GM19035 (cell line): Measurements from ENCODE around the gene NQO2.
"Not testable (repeated sequence)": the region's sequence is repeated elsewhere in the genome, so short reads cannot be mapped to it uniquely, and the experiment has no call there.

Source experiments
- ATAC-seq: cut with Tn5 transposase; IDR thresholded peaks from one replicate; pipeline ENCODE4 v1.9.1; 2021; ENCODE audit not compliant: unreplicated experiment

NQO2 gene

DNA sequence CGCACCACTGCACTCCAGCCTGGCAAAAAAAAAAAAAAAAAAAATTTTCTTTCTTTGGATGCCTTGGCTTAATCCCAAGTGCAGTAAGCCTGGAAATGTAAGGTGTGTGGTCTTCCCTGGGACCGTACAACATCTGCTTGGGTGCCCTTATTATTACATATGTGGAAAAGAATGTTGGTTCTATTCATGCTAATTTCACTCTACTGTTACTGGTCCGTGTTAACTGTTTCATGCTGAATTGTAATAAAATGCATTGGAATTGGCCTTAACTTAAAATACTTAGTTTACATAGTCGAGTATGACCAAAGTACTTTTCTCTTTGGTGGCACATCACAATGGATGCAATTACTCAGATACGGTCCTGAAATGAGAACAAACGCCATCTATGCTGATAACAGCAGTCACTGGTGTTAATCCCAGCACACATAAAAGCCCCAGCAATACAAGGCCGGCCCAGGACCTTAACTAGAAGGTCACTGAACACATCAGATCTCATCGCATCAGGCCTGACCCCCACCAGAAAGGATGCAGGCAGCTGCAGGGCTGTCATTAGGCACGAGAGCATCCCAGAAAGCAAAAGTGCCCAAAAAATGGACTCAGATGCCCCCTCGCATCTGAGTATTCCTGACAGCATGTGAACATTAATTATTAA lies 29.5 kb upstream of the NQO2 start:
- no peak for ATAC-seq

DNA sequence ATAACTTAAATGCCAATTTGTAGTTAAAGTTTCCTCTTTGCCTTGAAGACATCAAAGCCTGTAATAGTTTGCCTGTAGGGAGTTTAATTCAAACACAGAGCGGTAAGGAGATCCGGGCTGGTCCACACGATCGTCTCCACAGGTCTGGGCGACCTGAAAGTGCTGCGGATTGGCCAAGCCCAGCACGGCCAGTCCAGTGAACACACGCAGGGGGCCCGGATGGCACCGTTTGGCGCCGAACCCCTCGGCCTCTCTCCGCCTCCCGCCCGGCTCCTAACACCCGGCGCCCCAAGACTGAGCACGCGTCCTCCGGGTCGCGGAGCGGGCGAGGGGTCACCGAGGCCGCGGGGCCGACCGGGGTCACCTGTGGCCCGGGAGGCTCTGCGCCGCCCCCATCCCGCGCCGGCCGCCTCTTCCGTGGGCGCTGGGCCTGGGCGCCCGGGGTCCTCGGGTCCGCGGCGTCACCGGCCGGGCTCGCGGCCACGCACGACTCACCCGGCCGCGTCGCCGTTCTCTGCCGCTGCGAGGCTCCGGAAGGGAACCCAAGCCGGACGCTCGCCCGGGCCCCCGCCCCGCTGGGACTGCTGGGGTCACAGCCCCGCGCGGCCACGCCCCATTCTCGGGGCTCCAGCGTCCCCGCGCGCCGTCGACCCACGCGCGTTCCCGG lies 28.8 kb upstream of the NQO2 start:
- peak; percentile 68 for ATAC-seq

DNA sequence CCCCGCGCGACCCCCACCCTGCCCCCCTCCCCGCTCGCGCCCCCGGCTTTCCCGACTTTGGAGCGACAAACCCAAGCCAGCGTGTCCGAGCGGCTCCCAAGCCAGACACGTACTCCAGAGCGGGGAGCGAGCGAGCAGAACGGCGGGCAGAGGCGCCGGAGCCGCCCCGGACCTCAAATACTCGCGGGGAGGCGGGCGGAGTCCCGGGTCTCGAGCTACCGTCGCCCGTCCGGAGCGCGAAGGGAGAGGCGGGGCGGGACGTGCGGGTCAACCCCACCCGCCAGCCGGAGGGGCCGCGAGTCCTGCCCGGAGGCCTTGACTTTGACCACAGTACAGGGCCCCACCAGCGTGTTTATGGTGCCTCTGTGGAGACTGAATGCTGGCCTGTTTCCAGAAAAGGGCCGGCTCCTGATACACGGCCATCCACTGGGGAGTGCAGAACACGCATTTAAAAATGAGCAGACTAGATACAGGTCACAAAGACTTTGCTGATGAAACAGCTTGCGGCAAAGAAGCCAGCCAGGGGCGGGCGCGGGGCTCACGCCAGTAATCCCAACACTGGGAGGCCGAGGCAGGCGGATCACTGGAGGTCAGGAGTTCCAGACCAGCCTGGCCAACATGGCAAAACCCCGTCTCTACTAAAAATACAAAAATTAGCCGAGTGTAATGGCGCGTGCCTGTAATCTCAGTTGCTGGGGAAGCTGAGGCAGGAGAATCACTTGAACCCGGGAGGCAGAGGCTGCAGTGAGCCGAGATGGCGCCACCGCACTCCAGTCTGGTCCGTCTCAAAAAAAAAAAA lies 28.1 kb upstream of the NQO2 start, which contains the start of gene SERPINB6:
TSS of gene SERPINB6 (minus strand) at position 148 of the 799 bp plus-strand sequence. CDS start 12,235 bp downstream, outside the sequence.
- peak; percentile 41 for ATAC-seq

DNA sequence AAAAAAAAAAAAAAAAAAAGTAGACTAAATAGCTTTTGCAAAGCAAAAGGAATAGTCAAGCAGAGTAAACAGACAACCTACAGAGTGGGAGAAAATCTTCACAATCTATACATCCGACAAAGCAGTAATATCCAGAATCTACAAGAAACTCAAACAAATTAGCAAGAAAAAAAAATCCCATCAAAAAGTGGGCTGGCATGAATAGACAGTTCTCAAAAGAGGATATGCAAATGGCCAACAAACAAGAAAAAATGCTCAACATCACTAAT lies 27.5 kb upstream of the NQO2 start:
- not testable (repeated sequence) for ATAC-seq

DNA sequence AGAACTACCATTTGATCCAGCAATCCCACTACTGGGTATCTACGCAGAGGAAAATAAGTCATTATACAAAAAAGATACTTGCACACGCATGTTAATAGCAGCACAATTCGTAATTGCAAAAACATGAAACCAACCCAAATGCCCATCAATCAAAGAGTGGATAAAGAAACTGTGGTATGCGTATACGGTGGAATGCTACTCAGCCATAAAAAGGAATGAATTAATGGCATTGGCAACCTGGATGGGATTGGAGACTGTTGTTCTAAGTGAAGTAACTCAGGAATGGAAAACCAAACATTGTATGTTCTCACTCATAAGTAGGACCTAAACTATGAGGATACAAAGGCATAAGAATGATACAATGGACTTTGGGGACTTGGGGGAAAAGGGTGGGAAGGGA lies 27.0 kb upstream of the NQO2 start:
- ATAC-seq = not testable (repeated sequence)

DNA sequence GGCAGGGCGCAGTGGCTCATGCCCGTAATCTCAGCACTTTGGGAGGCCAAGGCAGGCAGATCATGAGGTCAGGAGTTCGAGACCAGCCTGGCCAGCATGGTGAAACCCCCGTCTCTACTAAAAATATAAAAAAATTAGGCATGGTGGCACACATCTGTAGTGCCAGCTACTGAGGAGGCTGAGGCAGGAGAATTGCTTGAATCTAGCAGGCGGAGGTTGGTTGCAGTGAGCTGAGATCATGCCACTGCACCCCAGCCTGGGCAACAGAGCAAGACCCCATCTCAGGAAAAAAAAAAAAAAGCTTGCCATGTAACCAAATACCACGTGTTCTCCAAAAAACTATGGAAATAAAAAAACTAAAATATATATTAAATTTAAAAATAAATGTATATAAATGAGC lies 26.5 kb upstream of the NQO2 start:
- not testable (repeated sequence) for ATAC-seq

DNA sequence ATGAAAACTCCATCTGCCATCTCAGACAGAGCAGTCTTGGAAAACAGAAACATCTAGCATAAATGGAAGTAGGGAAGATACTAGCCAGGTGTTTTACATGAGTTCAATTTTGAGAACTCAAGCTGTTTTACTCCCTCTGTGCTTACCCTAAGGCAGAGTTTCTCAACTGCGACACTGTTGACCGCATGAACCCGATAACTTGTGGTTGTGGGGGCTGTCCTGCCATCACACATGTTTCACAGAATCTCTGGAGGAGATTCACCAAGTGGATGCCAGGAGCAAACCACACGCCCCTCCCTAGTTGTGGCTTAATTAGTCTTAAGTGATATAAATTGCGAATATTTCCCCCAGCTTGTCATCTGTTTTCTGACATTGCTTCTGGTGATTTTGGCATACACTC lies 26.0 kb upstream of the NQO2 start:
- no peak for ATAC-seq

DNA sequence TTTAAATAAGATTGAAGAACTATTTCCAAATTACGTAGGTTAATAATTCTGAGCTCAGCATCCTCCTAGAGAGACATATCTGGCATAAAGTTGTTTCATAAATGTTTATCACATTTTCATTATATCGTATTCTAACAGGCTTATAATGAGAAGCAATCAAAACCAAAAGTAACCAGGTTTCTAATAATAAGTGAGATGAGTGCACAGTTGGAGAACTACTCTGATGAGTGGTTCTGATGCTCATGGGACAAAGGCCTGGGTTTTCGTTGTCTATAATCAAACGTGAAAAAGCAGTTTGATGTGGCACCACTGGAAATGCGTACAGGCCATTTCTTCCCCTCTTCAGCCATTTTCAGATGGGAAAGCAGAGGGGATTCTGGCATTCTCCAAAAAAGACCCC lies 23.6 kb upstream of the NQO2 start:
- no peak for ATAC-seq

DNA sequence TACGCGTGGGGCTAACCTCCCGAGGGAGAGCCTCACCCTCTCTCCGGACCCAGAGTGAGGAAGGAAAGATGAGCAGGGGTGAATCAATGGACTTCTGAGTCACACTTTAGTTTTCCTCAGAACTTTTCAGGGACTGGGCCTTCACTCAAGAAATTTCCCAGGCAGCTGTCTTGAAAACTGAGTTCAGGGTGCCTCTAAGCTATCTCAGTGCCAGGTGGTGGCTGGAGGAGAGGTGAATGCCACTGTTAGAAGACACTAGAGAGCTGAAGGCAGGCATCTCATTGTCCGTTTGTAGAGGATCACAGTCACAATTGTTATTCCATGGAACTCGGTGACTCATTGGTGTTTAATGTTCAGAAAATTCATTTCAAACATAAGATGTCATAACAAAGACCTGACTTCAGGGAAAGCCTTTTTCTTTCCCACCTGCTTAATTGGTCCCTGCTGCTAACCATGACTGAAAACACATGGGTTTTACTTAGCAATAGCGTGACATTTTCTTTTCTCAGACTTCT lies 23.1 kb upstream of the NQO2 start:
- ATAC-seq = no peak

DNA sequence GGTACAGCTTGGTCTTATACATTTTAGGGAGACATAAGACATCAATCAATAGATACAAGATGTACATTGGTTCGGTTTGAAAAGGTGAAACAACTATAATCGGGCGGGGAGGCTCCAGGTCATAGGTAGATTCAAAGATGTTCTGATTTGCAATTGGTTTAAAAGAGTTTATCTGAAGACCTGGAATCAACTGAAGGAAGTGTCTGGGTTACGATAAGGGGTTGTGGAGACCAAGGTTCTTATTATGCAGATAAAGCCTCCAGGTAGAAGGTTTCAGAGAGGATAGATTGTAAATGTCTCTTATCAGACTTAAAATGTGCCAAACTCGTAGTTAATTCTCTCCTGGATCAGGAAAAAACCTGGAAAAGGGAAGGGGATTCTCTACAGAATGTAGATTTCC lies 22.4 kb upstream of the NQO2 start:
- no peak for ATAC-seq

DNA sequence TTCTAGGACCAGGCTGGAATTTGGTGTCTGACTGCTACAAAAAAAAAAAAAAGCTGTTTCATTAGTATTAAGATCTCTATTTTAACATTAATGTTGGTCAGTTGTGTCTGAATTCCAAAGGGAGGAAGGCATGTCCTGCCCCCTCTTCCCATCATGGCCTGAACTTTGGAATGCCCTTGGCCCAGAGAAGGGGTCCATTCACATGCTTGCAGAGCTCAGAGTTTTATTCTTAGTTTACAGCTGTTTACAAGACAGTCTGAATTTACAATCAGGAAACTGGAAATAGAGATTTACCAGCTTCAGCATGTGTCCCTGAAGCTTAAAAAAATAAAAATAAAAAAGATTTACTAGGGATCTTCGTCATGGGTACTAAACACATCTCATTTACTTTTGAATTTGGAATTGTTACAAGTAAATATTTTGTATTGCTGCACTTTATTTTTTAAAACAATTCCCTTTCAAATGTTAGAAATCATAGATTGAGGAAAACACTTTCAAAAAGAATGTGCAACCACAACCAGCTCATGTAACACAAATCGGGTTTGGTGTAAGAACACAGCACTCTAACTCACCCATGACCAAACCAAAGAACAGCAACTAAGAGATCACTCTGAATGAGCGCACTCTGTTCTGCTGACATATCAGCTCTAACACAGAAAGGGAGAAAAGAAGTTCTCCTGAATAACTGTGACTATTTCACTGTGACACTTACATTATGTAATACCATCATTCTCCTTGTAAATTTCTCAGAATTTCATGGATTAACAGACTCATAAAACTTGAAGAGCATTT lies 21.7 kb upstream of the NQO2 start:
- no peak for ATAC-seq

DNA sequence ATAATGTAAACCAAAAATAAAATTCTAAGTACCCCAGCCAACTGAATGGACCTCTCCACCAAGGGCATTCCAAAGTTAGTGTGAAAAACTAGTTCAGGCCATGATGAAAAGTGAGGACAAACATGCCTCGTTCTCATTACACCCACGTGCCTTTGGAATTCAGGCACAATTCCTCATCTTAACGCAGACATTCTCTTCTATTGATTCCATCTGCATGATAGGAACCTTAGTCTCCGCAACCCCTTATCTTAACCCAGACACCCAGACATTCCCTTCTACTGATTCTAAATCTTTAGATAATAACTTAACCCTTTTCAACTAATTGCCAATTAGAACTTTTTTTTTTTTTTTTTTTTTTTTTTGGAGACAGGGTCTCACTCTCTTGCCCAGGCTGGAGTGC lies 20.8 kb upstream of the NQO2 start:
- ATAC-seq = no peak

DNA sequence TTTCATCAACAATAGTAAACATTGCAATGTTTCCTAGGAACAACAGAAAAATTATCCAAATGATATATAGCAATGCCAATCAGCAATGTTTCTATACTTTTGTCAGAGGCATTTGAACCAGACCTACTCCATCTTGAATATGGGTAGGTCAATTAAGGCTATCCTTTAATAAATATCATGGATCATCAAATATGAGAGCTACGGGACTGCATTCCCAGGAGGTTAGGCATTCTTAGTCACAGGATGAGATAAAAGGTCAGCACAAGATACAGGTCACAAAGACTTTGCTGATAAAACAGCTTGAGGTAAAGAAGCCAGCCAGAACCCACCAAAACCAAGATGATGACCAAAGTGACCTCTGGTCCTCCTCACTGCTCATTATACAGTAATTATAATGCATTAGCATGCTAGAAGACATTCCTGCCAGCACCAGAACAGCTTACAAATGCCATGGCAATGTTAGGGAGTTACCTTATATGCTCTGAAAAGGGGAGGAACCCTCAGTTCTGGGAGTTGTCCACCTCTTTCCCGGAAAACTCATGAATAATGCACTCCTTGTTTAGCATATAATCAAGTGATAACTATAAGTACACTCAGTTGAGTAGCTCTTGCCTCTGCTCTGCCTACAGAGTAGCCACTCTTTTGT lies 19.8 kb upstream of the NQO2 start:
- ATAC-seq = no peak

DNA sequence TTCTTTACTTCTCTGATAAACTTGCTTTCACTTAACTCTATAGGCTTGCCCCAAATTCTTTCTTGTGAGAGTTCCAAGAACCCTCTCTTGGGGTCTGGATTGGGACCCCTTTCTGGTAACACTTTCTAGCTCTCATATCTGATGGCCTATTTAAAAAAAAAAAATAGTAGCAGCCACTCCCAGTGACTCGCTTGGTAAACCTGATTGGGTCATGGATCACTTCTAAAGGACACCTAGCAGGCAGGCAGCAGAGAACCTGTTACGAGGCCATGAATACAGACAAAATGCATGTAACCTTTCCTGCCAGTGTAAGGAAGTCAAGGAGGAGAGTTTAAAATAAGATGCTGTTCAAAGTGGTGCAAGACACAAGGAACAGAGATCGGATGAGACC lies 19.2 kb upstream of the NQO2 start:
- no peak for ATAC-seq

DNA sequence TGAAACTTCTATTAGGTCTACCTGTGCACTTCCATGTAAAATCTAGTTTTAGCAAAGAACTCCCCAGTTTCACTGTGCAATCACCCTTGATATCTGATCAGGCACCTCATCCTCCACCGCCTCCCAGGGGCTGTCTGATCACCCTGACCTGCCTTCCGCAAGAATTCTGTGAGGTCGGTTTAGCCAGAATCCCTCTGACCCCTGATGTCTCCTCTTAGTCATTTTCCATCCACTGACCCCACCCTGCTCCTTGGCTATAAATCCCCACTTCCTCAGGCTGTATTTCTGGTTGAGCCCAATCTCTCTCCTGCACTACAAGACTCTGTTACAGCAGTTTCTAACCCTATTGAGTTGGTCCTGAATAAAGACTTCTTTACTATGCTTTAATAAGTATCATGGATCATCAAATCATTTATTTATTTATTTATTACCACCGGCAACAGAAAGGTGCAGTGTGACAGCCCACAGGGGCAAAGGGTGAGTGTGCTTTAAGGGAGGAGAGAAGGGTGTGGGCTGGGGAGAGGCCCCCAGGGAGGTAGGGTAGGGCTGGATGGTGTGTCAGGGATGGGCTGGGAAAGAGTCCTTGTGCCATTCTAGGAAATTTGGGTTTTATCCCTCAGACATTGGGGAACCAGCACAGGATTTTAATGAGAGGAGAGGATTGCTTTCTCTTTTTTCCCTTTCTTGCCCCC lies 17.1 kb upstream of the NQO2 start:
- no peak for ATAC-seq

DNA sequence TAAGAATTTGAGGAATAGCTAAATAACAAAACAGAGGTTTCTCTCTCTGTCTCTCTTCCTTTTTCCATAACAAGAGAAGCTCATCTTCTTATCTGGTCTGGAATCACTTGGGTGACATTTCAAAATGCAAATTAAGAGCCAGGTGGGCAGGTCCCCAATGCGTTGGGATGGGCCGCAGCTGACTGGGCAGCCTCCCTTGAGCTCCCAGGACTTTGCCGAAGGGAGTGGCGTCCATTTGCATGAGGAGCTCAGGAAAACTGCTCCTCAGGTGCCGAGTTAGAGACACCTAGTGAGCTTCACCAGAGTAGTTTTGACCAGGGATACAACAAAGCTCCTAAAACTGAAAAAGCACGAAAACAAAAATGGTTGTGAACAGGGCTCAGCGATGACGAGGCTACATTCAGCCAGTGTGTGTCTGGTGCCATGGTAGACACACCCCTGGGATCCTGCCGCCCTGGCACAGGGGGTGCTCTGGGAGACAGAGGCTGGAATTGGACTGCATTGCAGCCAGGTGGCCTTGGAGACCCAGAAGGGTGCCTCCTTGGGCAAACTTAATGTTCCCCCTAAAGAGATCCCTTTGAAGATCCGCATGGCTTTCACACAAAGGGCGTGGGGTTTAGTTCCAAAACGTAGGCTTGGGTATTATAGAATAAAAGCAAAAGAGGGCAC lies 14.8 kb upstream of the NQO2 start:
- ATAC-seq = no peak

DNA sequence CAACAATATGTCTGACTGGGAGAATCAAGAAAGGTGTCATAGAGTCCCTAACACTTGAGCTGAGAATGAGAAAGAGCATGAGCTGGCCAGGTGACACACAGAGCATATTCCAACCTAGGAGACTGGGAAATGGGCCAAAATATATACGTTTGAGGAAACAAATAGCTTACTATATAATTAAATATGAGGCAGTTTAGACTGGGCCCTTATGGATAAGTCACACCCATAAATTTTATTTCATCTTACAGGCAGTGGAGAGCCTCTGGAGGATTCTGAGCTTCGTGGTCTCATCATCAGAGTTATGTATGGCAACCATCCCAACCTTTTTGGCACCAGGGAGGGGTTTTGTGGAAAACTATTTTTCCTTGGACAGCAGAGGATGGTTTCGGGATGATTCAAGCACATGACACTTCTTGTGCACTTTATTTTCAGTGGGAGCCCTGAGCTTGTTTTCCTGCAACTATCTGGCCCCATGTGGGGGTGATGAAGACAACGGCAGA lies 12.9 kb upstream of the NQO2 start:
- ATAC-seq = no peak

DNA sequence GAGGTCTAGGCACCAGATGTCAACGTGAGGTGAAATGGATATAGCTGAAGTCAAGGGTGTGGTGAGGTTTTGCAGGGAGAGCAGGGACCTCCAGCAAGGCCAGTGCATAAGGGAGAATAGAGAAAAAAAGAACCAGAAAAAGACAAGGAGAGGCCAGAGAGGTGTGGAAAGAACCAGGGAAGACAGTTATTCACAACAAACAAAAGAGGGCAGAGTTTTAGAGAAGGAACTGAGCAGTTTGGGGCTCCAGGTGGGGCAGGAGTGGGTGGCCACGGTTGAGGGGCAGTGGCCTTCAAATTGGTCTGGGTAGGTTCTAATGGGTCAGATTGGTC lies 11.6 kb upstream of the NQO2 start:
- no peak for ATAC-seq

DNA sequence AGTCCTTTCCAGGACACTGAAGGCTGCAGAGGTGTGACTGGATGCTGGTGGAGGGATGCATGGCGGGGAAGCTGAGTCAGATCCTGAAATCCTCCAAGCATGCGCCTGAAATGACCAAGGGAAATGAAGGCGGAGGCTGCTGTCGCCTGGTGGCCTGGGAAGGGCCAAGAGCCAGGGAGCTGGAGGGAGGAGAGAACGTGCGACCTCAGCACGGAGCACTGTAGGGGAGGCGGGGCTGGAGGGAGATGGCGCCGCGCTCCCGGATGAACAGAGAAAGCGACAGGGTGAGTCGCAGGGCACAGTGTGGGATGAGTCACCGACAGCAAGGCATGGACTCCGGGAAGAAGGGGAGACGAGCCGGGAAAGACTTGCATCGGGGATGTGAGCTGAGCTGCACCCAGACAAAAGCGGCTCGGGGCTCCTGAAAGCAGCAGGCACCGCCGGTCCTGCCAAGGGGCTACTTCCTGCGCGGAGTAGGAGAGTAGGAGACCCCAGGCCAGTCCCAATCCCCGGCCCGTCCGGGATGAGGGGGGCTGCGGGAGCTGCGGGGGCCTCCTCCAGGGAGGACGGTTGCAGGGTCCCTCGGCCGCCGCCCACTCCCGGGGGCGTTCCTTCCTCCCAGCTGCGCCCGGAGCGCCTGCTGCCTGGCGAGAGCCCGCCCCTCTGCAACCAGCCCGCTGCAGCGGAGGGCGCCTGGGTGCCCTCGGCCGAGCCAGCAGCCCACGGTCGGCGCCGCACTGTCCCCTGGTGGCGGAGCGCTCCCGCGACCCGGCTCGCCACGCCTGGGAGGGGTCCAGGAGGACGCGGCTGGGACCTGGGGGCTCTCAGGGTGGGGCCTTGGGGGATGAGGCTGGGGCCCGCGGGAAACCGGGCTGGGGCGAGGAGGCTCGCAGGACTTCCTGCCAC lies 11.0 kb upstream of the NQO2 start:
- ATAC-seq = peak; percentile 57
